ENCODE measurements around the gene IL17B. TPM values are rescaled to one million over a fixed set of nuclear protein-coding genes. Genes with fewer than 3 reads are reported as not detected.

Gene IL17B
- polyA plus RNA-seq, 1 donor (not counting 4 experiments of a cell fraction or from before 2014, with no cell fraction given), result not detected

DNA sequence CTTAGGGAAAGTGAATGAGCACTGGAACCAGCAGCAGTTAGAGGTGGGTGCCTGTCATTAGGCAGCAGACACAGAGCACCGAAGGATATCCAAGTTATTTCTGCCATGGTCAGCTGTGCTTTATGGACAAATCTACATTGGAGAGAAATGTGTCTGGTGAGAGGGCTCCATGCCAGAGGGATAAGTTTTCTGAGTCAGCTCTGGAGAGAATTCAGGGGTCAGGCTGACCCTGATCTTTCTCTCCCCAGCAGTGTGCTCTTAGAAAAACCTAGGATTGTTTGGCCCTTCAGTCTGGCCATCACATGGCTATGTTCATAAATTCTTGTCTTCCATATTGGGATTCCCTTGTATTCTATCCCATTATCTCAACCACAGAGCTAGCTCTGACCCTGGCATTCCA lies 8.9 kb upstream of the IL17B start:
- no peaks in the 10 kb centered on the region for H3K4me1 ChIP-seq (ENCODE audit: control insufficient read depth, extremely low read depth, insufficient read depth, low read length)
- dilution Hi-C loops (cut with MboI; ENCODE audit: extremely low pct_ligation_motif_present, low sequenced_read_pairs), result no loop called here
- H3K36me3 ChIP-seq (ENCODE audit: control insufficient read depth in 2 of 2, extremely low read depth in 1 of 2, insufficient read depth in 2 of 2, low read length in 2 of 2), result no peaks in the 10 kb centered on the region
- no peaks in the 10 kb centered on the region for H3K79me2 ChIP-seq (ENCODE audit: control insufficient read depth, insufficient read depth, low read length)
- H3K4me3 ChIP-seq (ENCODE audit: control insufficient read depth in 2 of 3, extremely low read depth in 1 of 3, insufficient read depth in 2 of 3, low read depth in 1 of 3, low read length in 3 of 3), result no peak overlapping the region
- H3K9ac ChIP-seq (ENCODE audit: control insufficient read depth, extremely low read depth, insufficient read depth, low read length), result no peak overlapping the region
- H3K9me1 ChIP-seq (ENCODE audit: control insufficient read depth, extremely low read depth, insufficient read depth, low read length), result no peaks in the 10 kb centered on the region
- H3K4me2 ChIP-seq (ENCODE audit: control insufficient read depth, extremely low read depth, insufficient read depth, low read depth, low read length), result no peak overlapping the region
- no peak for TF ChIP-seq EZH2 (IDR thresholded peaks at IDR 0.05; ENCODE audit: low read length)
- H3K27ac ChIP-seq (ENCODE audit: control insufficient read depth, insufficient read depth, low read length), result no peak overlapping the region
- H3K27me3 ChIP-seq (ENCODE audit: control insufficient read depth, extremely low read depth, insufficient read depth, low read length), result no peaks in the 10 kb centered on the region
- no peak for DNase-seq (ENCODE audit: low read depth, low spot score)
- no peak overlapping the region for H2AFZ ChIP-seq (ENCODE audit: control insufficient read depth, low read length)
- no peaks in the 10 kb centered on the region for H3K9me3 ChIP-seq (ENCODE audit: control insufficient read depth, low read depth, low read length)
- no peaks in the 10 kb centered on the region for H4K20me1 ChIP-seq (ENCODE audit: control insufficient read depth, extremely low read depth, insufficient read depth, low read length)
- no peak for FAIRE-seq

DNA sequence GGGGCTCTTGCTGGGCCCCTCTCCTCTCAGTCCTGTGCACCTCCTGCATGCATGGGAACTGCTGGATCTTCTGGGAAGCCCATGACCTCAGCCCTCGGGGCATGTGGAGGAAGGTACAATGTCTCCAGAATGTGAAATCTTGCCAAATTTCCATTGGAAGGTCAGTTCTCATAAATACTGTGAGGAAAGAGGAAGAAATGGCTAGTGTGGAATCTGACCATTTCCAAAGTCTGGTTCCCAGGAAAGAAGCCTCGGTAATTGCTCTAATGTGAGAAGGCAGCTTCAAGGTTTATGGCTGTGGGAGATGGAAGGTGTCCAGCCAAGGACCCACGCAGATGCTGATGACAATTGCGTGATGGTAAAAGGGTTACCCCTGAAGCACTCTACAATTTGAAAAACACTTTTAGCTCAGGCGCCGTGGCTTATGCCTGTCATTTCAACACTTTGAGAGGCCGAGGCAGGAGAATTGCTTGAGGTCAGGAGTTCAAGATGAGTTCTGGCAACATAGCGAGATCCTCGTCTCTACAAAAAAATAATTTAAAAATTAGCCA lies 8.1 kb upstream of the IL17B start:
- no peaks in the 10 kb centered on the region for H3K9me1 ChIP-seq (ENCODE audit: control insufficient read depth, extremely low read depth, insufficient read depth, low read length)
- H3K4me3 ChIP-seq (ENCODE audit: control insufficient read depth in 2 of 3, extremely low read depth in 1 of 3, insufficient read depth in 2 of 3, low read depth in 1 of 3, low read length in 3 of 3), result no peak overlapping the region
- no peaks in the 10 kb centered on the region for H3K79me2 ChIP-seq (ENCODE audit: control insufficient read depth, insufficient read depth, low read length)
- TF ChIP-seq, protein P1, sequence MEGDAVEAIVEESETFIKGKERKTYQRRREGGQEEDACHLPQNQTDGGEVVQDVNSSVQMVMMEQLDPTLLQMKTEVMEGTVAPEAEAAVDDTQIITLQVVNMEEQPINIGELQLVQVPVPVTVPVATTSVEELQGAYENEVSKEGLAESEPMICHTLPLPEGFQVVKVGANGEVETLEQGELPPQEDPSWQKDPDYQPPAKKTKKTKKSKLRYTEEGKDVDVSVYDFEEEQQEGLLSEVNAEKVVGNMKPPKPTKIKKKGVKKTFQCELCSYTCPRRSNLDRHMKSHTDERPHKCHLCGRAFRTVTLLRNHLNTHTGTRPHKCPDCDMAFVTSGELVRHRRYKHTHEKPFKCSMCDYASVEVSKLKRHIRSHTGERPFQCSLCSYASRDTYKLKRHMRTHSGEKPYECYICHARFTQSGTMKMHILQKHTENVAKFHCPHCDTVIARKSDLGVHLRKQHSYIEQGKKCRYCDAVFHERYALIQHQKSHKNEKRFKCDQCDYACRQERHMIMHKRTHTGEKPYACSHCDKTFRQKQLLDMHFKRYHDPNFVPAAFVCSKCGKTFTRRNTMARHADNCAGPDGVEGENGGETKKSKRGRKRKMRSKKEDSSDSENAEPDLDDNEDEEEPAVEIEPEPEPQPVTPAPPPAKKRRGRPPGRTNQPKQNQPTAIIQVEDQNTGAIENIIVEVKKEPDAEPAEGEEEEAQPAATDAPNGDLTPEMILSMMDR (optimal IDR thresholded peaks at IDR 0.05 in 1 of 3, IDR thresholded peaks at IDR 0.05 in 1 of 3, conservative IDR thresholded peaks at IDR 0.05 in 1 of 3; ENCODE audit: extremely low read depth in 1 of 3, insufficient read depth in 2 of 3, low read length in 3 of 3), result no peak
- no peak for TF ChIP-seq EZH2 (IDR thresholded peaks at IDR 0.05; ENCODE audit: low read length)
- H4K20me1 ChIP-seq (ENCODE audit: control insufficient read depth, extremely low read depth, insufficient read depth, low read length), result no peaks in the 10 kb centered on the region
- no peaks in the 10 kb centered on the region for H3K9me3 ChIP-seq (ENCODE audit: control insufficient read depth, low read depth, low read length)
- DNase-seq (ENCODE audit: low read depth, low spot score), result no peak
- dilution Hi-C loops (cut with MboI; ENCODE audit: extremely low pct_ligation_motif_present, low sequenced_read_pairs), result no loop called here
- H3K9ac ChIP-seq (ENCODE audit: control insufficient read depth, extremely low read depth, insufficient read depth, low read length), result no peak overlapping the region
- H3K27ac ChIP-seq (ENCODE audit: control insufficient read depth, insufficient read depth, low read length), result no peak overlapping the region
- H3K4me2 ChIP-seq (ENCODE audit: control insufficient read depth, extremely low read depth, insufficient read depth, low read depth, low read length), result no peak overlapping the region
- H3K4me1 ChIP-seq (ENCODE audit: control insufficient read depth, extremely low read depth, insufficient read depth, low read length), result no peaks in the 10 kb centered on the region
- H3K27me3 ChIP-seq (ENCODE audit: control insufficient read depth, extremely low read depth, insufficient read depth, low read length), result no peaks in the 10 kb centered on the region
- no peak overlapping the region for H2AFZ ChIP-seq (ENCODE audit: control insufficient read depth, low read length)
- H3K36me3 ChIP-seq (ENCODE audit: control insufficient read depth in 2 of 2, extremely low read depth in 1 of 2, insufficient read depth in 2 of 2, low read length in 2 of 2), result no peaks in the 10 kb centered on the region
- no peak for FAIRE-seq

DNA sequence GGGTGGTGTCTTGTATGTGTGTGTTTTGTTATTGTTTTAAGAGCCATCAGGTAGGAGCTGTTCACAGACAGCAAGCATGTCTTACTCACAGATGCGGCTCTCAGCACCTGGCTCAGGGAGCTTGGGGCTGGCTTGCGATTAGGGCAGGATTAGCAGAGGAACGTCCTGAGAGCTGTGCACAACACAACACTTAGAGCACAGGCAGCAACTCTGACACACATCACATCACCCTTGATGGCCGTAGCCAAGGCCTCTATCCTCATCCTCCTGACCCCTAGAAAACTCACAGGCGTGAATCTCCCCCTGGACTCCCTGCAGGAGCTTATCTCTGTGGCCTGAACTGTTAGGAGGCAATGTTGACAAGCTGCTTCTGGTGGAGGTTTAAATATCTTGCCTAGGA lies 7.1 kb upstream of the IL17B start:
- dilution Hi-C loops (cut with MboI; ENCODE audit: extremely low pct_ligation_motif_present, low sequenced_read_pairs), result no loop called here
- Histone ChIP-seq H3K9me1 (ENCODE audit: control insufficient read depth, extremely low read depth, insufficient read depth, low read length) (no peaks in the 10 kb centered on the region), H3K27ac (ENCODE audit: control insufficient read depth, insufficient read depth, low read length) (no peak overlapping the region), H3K36me3 (ENCODE audit: control insufficient read depth in 2 of 2, extremely low read depth in 1 of 2, insufficient read depth in 2 of 2, low read length in 2 of 2) (no peaks in the 10 kb centered on the region), H2AFZ (ENCODE audit: control insufficient read depth, low read length) (no peak overlapping the region), H4K20me1 (ENCODE audit: control insufficient read depth, extremely low read depth, insufficient read depth, low read length) (no peaks in the 10 kb centered on the region), H3K9ac (ENCODE audit: control insufficient read depth, extremely low read depth, insufficient read depth, low read length) (no peak overlapping the region), H3K27me3 (ENCODE audit: control insufficient read depth, extremely low read depth, insufficient read depth, low read length) (no peaks in the 10 kb centered on the region), H3K4me1 (ENCODE audit: control insufficient read depth, extremely low read depth, insufficient read depth, low read length) (no peaks in the 10 kb centered on the region), H3K4me3 (ENCODE audit: control insufficient read depth in 2 of 3, extremely low read depth in 1 of 3, insufficient read depth in 2 of 3, low read depth in 1 of 3, low read length in 3 of 3) (no peak overlapping the region), H3K4me2 (ENCODE audit: control insufficient read depth, extremely low read depth, insufficient read depth, low read depth, low read length) (no peak overlapping the region), H3K79me2 (ENCODE audit: control insufficient read depth, insufficient read depth, low read length) (no peaks in the 10 kb centered on the region), H3K9me3 (ENCODE audit: control insufficient read depth, low read depth, low read length) (no peaks in the 10 kb centered on the region)
- TF ChIP-seq, protein P1 (optimal IDR thresholded peaks at IDR 0.05 in 1 of 3, IDR thresholded peaks at IDR 0.05 in 1 of 3, conservative IDR thresholded peaks at IDR 0.05 in 1 of 3; ENCODE audit: extremely low read depth in 1 of 3, insufficient read depth in 2 of 3, low read length in 3 of 3), result no peak
- TF ChIP-seq EZH2 (IDR thresholded peaks at IDR 0.05; ENCODE audit: low read length), result no peak
- FAIRE-seq (no peak), DNase-seq (ENCODE audit: low read depth, low spot score) (no peak)

Measured in keratinocyte (primary cell).